GM12872 (cell line): ENCODE results near the gene SNRPA.

Experiments used
- TF ChIP-seq, protein P1 (sequence below): IDR thresholded peaks from 3 replicates; pipeline ENCODE4 v1.5.1; 2011; ENCODE audit warnings: low read depth, mild to moderate bottlenecking, low read length, moderate library complexity; ENCODE audit not compliant: insufficient read depth

Gene SNRPA

GRCh38 chr19:40723661-40724254 lies 27.2 kb upstream of the SNRPA start:
- TF ChIP-seq, protein P1, sequence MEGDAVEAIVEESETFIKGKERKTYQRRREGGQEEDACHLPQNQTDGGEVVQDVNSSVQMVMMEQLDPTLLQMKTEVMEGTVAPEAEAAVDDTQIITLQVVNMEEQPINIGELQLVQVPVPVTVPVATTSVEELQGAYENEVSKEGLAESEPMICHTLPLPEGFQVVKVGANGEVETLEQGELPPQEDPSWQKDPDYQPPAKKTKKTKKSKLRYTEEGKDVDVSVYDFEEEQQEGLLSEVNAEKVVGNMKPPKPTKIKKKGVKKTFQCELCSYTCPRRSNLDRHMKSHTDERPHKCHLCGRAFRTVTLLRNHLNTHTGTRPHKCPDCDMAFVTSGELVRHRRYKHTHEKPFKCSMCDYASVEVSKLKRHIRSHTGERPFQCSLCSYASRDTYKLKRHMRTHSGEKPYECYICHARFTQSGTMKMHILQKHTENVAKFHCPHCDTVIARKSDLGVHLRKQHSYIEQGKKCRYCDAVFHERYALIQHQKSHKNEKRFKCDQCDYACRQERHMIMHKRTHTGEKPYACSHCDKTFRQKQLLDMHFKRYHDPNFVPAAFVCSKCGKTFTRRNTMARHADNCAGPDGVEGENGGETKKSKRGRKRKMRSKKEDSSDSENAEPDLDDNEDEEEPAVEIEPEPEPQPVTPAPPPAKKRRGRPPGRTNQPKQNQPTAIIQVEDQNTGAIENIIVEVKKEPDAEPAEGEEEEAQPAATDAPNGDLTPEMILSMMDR: no peak

GRCh38 chr19:40724315-40724714 lies 26.7 kb upstream of the SNRPA start:
- TF ChIP-seq, protein P1: no peak

DNA sequence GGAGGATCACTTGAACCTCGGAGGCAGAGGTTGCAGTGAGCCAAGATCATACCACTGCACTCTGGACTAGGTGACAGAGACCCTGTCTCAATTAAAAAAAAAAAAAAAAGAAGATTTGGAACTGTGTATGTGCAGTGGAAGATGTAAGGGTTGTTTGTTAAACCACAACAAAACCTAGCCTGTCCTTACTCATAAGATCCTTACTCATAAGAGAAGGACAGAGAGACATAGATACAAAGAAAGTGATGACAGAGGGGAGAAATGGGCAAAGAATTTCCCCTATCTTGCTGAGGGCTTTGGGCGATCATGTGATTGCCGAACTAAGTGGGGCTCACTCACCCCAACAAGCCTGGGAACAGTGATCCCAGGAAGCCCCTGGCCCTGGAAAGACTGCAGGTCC lies 26.1 kb upstream of the SNRPA start:
- TF ChIP-seq, protein P1: no peak

- TF ChIP-seq, protein P1: no peak
Measured at GRCh38 chr19:40726279-40726678, 24.7 kb upstream of the SNRPA start.

- TF ChIP-seq, protein P1: no peak
Measured at GRCh38 chr19:40733149-40733548, 17.9 kb upstream of the SNRPA start.

- TF ChIP-seq, protein P1: no peak
Measured at GRCh38 chr19:40735013-40735771, 15.8 kb upstream of the SNRPA start.

GRCh38 chr19:40736661-40737060 lies 14.3 kb upstream of the SNRPA start:
- TF ChIP-seq, protein P1: no peak
